ENCODE measurements around the gene E2F7.

DNA sequence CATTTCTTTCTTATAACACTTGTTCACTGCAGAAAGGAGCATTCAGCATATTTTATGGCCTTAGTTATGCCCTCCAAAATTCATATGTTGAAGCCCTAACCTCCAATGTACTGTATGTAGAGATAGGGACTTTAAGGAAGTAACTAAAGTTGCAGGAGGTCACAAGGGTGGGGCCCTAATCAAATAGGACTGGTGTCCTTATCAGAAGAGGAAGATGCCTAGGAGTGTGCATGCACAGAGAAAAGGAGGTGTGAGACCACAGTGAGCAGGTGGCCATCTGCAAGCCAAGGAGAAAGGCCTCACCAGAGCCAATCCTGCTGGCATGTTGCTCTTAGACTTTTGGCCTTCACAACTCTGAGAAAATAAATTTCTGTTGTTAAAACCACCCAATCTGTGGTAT, 12.9 kb upstream of the E2F7 start:
- TF ChIP-seq, protein P1, sequence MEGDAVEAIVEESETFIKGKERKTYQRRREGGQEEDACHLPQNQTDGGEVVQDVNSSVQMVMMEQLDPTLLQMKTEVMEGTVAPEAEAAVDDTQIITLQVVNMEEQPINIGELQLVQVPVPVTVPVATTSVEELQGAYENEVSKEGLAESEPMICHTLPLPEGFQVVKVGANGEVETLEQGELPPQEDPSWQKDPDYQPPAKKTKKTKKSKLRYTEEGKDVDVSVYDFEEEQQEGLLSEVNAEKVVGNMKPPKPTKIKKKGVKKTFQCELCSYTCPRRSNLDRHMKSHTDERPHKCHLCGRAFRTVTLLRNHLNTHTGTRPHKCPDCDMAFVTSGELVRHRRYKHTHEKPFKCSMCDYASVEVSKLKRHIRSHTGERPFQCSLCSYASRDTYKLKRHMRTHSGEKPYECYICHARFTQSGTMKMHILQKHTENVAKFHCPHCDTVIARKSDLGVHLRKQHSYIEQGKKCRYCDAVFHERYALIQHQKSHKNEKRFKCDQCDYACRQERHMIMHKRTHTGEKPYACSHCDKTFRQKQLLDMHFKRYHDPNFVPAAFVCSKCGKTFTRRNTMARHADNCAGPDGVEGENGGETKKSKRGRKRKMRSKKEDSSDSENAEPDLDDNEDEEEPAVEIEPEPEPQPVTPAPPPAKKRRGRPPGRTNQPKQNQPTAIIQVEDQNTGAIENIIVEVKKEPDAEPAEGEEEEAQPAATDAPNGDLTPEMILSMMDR (IDR thresholded peaks at IDR 0.05; ENCODE audit: poor library complexity, severe bottlenecking) = no peak
- TF ChIP-seq MXI1 (conservative IDR thresholded peaks at IDR 0.05; ENCODE audit: poor library complexity, severe bottlenecking) = no peak
- no peak for TF ChIP-seq POLR2AphosphoS5 (IDR thresholded peaks at IDR 0.05)
- TF ChIP-seq RAD21 (conservative IDR thresholded peaks at IDR 0.05) = no peak

Measured in neural cell (in vitro differentiated cells).